ENCODE measurements around the gene A1CF.

DNA sequence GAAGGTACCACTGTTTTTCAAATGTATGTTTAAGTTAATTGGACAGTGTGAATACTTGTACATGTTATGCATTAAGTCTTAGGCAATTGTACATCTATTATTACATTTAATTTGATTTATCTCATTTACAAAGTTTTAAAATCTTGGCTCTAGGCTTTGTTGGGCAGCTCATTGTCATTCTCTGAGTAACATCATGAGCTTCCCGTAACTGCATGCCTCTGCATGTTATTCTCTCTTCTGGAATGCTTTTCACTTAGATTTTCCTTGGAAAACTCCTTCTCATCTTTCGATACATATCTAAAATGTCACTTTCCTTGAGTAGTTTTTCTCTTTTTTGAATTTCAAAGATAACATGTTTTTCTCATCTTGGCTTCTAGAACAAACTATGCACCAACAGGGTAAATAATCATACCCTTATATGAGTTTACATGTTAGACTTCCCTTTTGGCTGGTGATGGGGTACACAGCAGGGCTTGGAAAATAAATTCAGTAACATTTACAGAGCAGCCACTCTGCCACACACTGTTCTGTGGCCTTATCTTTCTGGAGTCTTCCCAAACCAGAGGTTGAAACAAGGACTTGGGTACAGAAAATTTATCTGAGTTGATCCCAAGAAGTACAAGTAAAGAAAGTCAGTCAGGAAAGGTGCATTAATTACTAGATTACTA is 42.2 kb upstream of the A1CF start:
- TF ChIP-seq EZH2phosphoT487 (IDR thresholded peaks at IDR 0.05; ENCODE audit: low read length): no peak
- TF ChIP-seq, protein P1, sequence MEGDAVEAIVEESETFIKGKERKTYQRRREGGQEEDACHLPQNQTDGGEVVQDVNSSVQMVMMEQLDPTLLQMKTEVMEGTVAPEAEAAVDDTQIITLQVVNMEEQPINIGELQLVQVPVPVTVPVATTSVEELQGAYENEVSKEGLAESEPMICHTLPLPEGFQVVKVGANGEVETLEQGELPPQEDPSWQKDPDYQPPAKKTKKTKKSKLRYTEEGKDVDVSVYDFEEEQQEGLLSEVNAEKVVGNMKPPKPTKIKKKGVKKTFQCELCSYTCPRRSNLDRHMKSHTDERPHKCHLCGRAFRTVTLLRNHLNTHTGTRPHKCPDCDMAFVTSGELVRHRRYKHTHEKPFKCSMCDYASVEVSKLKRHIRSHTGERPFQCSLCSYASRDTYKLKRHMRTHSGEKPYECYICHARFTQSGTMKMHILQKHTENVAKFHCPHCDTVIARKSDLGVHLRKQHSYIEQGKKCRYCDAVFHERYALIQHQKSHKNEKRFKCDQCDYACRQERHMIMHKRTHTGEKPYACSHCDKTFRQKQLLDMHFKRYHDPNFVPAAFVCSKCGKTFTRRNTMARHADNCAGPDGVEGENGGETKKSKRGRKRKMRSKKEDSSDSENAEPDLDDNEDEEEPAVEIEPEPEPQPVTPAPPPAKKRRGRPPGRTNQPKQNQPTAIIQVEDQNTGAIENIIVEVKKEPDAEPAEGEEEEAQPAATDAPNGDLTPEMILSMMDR (IDR thresholded peaks at IDR 0.05; ENCODE audit: low read length): no peak
- no peak for TF ChIP-seq EZH2 (optimal IDR thresholded peaks at IDR 0.05; ENCODE audit: low read depth, low read length)
